ENCODE results near the gene TSPAN9. TPM values are rescaled to one million over a fixed set of nuclear protein-coding genes. Genes with fewer than 3 reads are reported as not detected.

TSPAN9 gene
- total RNA-seq, 4 donors from 2014 or later = 27.8 to 47.2 (median 34.3) TPM

DNA sequence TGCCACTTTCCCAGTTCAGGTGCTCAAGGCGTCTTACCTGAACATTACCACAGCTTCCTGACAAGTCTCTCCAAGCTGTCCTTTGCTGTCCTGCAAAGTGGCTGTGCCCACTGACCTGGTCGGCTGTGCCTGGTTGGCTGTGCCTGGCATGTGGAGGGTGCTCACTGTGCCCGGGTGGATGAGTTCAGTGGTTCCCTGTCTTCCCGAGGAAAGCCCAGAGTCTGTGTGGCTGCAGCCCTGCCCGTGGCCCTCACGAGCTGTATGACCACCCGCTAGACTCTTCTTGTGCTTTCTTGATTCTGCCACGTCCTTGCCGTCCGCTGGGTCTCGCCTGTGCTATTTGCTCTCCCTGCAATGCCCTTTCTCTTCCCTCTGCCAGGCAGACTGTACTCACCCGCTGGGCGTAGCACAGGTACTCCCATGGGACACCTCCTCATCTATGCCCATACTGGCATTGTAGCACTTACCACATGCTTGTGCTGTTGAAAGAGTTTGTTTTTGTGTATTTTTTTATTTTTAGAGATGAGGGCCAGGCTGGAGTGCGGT is 95.9 kb downstream of the TSPAN9 start:
- Histone ChIP-seq H3K27me3 (no peaks in the 10 kb centered on the region), H3K27ac (no peak overlapping the region), H3K4me3 (no peak overlapping the region), H3K4me1 (peaks cover 6% of the 10 kb centered on the region), H3K36me3 (peaks cover 2% of the 10 kb centered on the region), H3K9me3 (no peaks in the 10 kb centered on the region)
- WGBS = 97% methylated on average over 14 of the region's 14 CpGs
- DNase-seq (ENCODE audit: low spot score in 2 of 2) = no peak
- TF ChIP-seq POLR2A (IDR thresholded peaks at IDR 0.05) = no peak
- no peak for TF ChIP-seq POLR2AphosphoS5 (IDR thresholded peaks at IDR 0.05)

DNA sequence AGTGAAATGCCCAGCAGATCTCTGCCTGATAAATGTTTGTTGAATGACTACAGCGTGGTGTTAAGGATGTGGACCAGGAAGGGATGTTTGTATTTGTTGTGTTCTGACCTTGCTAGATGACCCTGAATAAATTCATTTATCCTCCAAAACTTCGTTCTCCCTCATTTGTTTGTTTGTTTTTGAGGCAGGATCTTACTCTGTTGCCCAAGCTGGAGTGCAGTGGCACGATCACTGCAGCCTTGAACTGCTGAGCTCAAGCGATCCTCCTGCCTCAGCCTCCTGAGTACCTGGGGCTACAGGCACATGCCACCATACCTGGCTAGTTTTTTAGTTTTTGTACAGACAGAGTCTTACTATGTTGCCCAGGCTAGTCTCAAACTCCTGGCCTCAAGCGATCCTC is 96.7 kb downstream of the TSPAN9 start:
- H3K9me3 ChIP-seq = no peaks in the 10 kb centered on the region
- no peak for DNase-seq (ENCODE audit: low spot score in 2 of 2)
- H3K4me3 ChIP-seq = no peak overlapping the region
- 95% methylated on average over 5 of the region's 5 CpGs for WGBS
- H3K4me1 ChIP-seq = peaks cover 2% of the 10 kb centered on the region
- no peak overlapping the region for H3K27ac ChIP-seq
- peaks cover 2% of the 10 kb centered on the region for H3K36me3 ChIP-seq
- TF ChIP-seq, protein P1, sequence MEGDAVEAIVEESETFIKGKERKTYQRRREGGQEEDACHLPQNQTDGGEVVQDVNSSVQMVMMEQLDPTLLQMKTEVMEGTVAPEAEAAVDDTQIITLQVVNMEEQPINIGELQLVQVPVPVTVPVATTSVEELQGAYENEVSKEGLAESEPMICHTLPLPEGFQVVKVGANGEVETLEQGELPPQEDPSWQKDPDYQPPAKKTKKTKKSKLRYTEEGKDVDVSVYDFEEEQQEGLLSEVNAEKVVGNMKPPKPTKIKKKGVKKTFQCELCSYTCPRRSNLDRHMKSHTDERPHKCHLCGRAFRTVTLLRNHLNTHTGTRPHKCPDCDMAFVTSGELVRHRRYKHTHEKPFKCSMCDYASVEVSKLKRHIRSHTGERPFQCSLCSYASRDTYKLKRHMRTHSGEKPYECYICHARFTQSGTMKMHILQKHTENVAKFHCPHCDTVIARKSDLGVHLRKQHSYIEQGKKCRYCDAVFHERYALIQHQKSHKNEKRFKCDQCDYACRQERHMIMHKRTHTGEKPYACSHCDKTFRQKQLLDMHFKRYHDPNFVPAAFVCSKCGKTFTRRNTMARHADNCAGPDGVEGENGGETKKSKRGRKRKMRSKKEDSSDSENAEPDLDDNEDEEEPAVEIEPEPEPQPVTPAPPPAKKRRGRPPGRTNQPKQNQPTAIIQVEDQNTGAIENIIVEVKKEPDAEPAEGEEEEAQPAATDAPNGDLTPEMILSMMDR (IDR thresholded peaks at IDR 0.05) = no peak
- no peak for TF ChIP-seq POLR2AphosphoS5 (IDR thresholded peaks at IDR 0.05)
- TF ChIP-seq POLR2A (IDR thresholded peaks at IDR 0.05) = no peak
- no peak for TF ChIP-seq EP300 (IDR thresholded peaks at IDR 0.05)
- H3K27me3 ChIP-seq = no peaks in the 10 kb centered on the region

DNA sequence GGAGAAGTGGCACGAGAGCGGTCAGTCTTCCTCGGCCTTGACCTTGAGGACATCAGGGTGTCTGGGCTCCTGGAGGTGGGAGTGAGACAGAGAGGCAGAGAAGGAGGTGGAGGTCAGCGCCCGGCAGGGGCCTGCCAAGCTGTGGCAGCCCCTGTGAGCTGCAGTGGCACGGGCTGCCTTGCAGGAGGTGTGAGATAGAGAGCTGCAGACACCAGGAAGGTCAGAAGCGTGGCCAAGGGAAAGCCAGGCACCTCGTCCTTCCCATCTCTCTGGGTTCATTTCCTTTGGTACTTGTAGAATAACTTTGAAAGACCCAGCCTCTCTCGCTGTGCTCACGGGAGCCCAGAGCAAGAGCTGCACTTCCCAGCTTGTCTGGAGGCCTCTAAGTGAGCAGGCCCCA is 98.1 kb downstream of the TSPAN9 start:
- TF ChIP-seq, protein P1 (IDR thresholded peaks at IDR 0.05) = no peak
- TF ChIP-seq POLR2AphosphoS5 (IDR thresholded peaks at IDR 0.05) (no peak), POLR2A (IDR thresholded peaks at IDR 0.05) (no peak), EP300 (IDR thresholded peaks at IDR 0.05) (no peak)
- H3K27ac ChIP-seq = no peak overlapping the region
- no peaks in the 10 kb centered on the region for H3K9me3 ChIP-seq
- no peak overlapping the region for H3K4me3 ChIP-seq
- no peak for DNase-seq (ENCODE audit: low spot score in 2 of 2)
- peaks cover 2% of the 10 kb centered on the region for H3K36me3 ChIP-seq
- no peaks in the 10 kb centered on the region for H3K27me3 ChIP-seq
- H3K4me1 ChIP-seq = no peaks in the 10 kb centered on the region
- 91% methylated on average over 10 of the region's 10 CpGs for WGBS

DNA sequence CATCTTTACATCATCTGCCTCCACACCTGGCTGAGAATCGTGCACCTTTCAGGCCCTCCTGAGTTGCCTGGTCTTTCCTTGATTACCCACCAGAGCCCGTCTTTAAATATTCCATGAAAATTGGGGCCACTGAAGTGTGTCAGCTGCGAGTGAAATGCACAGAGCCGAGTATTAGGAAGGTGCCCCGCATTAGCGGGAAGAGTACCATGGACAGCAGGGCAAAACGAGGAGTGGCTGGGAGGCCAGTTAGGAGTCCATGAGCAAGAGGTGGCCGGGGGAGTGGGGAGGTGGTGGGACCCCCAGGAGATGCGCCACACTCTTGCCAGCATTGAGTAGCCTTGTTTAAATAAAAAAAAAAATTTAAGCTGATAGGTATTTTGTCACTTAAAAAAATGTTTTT is 99.6 kb downstream of the TSPAN9 start:
- no peak overlapping the region for H3K27ac ChIP-seq
- WGBS = 94% methylated on average over 9 of the region's 9 CpGs
- peaks cover 2% of the 10 kb centered on the region for H3K36me3 ChIP-seq
- DNase-seq (ENCODE audit: low spot score in 2 of 2) = no peak
- H3K27me3 ChIP-seq = no peaks in the 10 kb centered on the region
- no peaks in the 10 kb centered on the region for H3K9me3 ChIP-seq
- TF ChIP-seq, protein P1 (IDR thresholded peaks at IDR 0.05) = no peak
- no peak for TF ChIP-seq POLR2AphosphoS5 (IDR thresholded peaks at IDR 0.05)
- no peak for TF ChIP-seq EP300 (IDR thresholded peaks at IDR 0.05)
- no peak for TF ChIP-seq POLR2A (IDR thresholded peaks at IDR 0.05)
- H3K4me1 ChIP-seq = no peaks in the 10 kb centered on the region
- H3K4me3 ChIP-seq = no peak overlapping the region

DNA sequence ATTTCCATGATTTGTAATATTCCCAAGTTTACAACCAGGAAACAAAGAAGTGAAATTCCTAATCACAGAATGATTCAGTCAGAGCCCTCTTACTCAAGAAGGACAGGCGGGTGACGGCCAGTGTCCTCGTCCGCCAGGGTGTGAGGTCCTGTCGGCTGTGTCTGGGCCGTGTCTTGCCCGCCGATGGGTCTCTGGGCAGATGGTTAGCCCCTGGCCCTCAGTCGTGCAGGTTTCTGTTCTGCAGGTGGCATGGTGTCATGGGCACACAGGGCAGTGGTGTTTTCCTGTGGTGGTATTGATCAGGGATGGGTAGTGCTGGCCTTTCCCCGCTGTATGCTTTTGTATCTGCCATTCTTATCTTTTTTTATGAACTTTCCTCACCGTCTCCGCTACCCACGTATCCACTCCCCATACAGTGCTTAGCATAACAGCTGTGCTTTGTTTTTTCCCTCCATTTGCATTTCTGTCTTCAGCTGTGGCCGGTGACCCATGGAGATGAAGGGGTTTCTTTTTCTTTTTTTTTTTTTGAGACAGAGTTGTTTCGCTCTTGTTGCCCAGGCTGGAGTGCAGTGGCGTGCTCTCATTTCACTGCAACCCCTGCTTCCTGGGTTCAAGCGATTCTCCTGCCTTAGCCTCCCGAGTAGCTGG is 100.7 kb downstream of the TSPAN9 start:
- H3K36me3 ChIP-seq = peaks cover 2% of the 10 kb centered on the region
- H3K27me3 ChIP-seq = no peaks in the 10 kb centered on the region
- no peaks in the 10 kb centered on the region for H3K9me3 ChIP-seq
- H3K4me1 ChIP-seq = no peaks in the 10 kb centered on the region
- DNase-seq (ENCODE audit: low spot score in 2 of 2) = no peak
- 87% methylated on average over 18 of the region's 18 CpGs for WGBS
- H3K27ac ChIP-seq = no peak overlapping the region
- H3K4me3 ChIP-seq = no peak overlapping the region
- TF ChIP-seq POLR2A (IDR thresholded peaks at IDR 0.05) = no peak
- TF ChIP-seq, protein P1 (IDR thresholded peaks at IDR 0.05) = no peak

Data from suprapubic skin (tissue), 4 donors.